ENCODE measurements around the gene TOMM40.
A peak's percentile ranks its signal among the peaks of the same experiment; 100 is the strongest.
"Not testable (repeated sequence)": the region's sequence is repeated elsewhere in the genome, so short reads cannot be mapped to it uniquely, and the experiment has no call there.

Gene TOMM40

GRCh38 chr19:44872661-44873060, 18.4 kb upstream of the TOMM40 start:
- no peak for DNase-seq

DNA sequence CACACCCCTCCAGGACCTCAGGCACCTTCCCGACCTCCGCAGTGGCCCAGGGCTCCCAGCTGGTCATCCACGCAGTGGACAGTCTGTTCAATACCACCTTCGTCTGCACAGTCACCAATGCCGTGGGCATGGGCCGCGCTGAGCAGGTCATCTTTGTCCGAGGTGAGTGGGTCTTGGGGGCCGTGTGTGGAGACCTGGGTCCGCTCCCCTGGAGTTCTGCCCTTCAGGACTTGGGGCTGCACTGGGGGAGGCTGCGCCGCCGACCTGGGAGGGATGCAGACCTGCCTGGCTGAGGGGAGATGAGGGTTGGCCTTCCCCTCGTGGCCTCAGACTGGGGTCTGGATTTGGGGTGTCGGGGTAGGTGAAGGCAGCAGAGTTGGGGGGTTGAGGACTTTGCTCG, 16.7 kb upstream of the TOMM40 start:
- DNase-seq: no peak

GRCh38 chr19:44875666-44876451, 15.2 kb upstream of the TOMM40 start:
- no peak for DNase-seq

GRCh38 chr19:44876930-44877535, 14.0 kb upstream of the TOMM40 start:
- no peak for DNase-seq

DNA sequence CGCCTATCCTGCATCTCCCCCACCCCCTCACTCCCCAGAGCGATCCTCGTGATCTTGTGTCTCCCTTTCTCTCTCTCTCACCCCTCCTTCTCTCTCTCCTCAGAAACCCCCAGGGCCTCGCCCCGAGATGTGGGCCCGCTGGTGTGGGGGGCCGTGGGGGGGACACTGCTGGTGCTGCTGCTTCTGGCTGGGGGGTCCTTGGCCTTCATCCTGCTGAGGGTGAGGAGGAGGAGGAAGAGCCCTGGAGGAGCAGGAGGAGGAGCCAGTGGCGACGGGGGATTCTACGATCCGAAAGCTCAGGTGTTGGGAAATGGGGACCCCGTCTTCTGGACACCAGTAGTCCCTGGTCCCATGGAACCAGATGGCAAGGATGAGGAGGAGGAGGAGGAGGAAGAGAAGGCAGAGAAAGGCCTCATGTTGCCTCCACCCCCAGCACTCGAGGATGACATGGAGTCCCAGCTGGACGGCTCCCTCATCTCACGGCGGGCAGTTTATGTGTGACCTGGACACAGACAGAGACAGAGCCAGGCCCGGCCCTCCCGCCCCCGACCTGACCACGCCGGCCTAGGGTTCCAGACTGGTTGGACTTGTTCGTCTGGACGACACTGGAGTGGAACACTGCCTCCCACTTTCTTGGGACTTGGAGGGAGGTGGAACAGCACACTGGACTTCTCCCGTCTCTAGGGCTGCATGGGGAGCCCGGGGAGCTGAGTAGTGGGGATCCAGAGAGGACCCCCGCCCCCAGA, 12.8 kb upstream of the TOMM40 start:
- DNase-seq: no peak

DNA sequence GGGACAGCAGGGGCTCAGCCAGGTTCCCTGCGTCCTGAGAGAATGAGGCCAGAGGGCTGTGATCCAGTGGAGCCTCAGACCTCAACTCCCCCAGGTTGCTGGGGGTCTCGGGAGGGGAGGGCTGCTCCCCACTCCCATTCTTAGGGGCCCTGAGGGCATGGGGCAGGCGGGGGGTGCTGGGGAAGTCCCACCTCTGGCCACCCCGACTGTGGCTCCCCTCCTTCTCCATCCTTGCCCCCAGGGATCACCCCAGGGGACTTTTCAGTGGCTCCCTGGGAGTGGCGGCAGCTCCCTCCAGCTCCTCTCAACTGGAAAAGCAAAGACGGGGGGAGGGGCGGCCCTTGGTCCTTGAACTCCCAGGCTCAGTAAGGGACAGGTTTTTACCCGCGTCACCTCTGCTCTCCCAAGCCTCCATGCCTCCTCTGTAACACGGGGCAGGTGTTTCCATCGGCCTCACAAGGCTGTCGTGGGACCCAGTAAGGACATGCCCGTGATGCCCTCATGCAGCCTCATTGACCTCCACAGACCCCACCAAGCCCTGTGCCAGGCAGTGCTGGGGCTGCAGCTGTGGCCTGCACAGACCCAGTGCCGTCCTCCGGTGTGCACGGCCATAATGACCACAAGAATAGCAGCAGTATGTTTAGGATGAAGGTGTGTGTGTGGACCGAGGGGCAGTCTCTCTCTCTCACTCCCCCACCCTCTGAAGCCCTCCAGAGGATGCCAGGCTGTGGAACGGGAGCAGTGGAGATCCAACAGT, 11.6 kb upstream of the TOMM40 start:
- no peak for DNase-seq

- DNase-seq: no peak
These were observed 9.0 kb upstream of the TOMM40 start for GRCh38 chr19:44882063-44882462.

DNA sequence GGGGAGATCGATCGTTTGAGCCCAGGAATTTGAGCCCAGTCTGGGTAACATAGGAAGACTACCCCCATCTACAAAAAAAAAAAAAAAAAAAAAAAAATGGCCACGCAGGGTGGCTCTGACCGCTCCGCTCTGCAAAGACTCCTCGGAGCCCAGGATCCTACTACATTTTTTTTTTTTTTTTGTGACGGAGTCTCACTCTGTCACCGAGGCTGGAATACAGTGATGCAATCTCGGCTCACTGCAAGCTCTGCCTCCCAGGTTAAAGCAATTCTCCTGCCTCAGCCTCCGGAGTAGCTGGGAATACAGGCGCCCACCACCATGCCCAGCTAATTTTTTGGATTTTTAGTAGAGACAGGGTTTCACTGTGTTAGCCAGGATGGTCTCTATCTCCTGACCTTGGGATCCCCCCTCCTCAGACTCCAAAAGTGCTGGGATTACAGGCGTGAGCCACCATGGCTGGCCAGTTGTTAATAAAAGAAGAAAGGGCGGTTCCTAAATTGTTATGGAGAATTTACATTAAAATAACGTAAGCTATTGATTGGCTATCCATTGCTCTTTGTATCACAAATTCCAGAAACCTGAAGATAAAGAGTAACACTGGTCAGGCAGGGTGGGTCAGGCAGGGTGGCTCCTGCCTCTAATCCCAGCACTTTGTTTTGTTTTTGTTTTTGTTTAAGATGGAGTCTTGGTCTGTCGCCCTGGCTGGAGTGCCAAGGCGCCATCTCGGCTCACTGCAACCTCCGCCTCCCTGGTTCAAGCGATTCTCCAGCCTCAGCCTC, 8.2 kb upstream of the TOMM40 start:
- DNase-seq: not testable (repeated sequence)

DNA sequence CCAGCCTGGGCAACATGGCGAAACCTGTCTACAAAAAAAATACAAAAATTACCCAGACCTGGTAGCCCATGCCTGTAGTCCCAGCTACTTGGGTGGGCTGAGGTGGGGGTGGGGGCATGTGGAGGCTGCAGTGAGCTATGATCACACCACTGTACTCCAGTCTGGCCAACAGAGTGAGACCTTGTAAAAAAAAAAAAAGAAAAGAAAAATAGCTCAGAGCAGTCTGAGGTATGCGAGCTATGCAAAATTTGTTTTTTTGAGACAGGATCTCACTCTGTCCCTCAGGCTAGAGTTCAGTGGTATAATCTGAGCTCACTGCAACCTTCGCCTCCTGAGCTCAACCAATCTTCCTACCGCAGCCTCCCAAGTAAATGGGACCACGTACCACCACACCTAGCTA, 7.1 kb upstream of the TOMM40 start:
- DNase-seq: no peak

DNA sequence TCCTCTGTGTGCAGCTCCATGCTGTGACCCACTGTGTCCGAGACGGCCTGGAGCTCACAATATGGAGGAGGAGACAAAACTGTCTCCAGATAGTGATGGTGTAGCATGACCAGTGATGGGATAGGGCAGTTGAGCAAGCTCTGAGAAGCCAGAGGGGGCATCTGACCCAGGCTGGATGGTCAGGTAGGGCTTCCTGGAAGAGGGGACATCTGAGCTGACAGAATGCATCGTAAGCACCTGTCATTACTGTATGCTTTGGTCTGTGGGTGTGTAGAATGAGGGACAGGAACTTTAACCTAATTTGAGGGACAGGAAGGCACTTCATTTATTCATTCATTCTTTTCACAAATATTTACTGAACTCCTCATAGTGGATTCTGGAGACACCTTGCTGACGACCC, 6.5 kb upstream of the TOMM40 start:
- no peak for DNase-seq

DNA sequence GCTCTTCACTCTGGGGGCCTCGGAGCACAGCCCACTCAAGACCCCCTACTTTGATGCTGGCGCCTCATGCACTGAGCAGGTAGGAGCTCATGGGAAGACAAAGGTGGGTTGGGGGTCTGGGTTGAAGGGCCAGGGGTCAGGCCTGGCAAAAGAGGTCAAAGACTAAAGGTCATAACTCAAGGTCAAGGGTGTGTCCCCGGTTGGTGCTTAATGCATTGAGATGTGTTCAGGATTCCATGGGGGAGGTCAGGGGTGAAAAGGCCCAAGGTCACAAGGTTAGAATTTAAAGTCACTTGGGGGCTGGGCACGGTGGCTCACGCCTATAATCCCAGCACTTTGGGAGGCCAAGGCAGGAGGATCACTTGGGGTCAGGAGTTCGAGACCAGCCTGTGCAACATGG, 4.9 kb upstream of the TOMM40 start:
- DNase-seq: no peak

- DNase-seq: no peak
These were observed 3.4 kb upstream of the TOMM40 start for GRCh38 chr19:44887648-44888047.

GRCh38 chr19:44888335-44888734, 2.7 kb upstream of the TOMM40 start:
- DNase-seq: not testable (repeated sequence)

DNA sequence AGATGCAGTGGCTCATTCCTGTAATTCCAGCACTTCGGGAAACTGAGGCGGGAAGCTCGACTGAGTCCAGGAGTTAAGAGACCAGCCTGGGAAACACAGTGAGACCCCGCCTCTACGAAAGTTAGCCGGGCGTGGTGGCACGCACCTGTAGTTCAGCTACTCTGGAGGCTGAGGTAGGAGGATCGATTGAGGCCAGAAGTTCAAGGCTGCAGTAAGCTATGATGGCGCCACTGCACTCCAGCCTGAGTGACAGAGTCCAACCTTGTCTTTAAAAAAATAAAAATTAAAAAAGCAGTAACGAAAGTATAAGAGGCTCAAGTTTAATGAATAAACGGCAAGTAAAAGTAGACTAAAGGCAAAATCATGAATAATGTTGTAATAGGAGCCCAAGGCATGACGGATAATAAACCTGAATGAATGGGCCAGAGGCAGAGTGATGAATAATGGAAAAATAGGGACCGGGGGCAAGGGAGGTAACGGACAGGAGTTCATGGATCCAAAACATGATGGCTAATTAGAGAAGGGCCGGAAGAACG, 1.2 kb upstream of the TOMM40 start:
- DNase-seq: no peak

GRCh38 chr19:44890366-44891015, 563 bp upstream of the TOMM40 start:
- peak; percentile 100 for DNase-seq

- no peak for DNase-seq
These were observed 1.9 kb downstream of the TOMM40 start for GRCh38 chr19:44892932-44893331.

DNA sequence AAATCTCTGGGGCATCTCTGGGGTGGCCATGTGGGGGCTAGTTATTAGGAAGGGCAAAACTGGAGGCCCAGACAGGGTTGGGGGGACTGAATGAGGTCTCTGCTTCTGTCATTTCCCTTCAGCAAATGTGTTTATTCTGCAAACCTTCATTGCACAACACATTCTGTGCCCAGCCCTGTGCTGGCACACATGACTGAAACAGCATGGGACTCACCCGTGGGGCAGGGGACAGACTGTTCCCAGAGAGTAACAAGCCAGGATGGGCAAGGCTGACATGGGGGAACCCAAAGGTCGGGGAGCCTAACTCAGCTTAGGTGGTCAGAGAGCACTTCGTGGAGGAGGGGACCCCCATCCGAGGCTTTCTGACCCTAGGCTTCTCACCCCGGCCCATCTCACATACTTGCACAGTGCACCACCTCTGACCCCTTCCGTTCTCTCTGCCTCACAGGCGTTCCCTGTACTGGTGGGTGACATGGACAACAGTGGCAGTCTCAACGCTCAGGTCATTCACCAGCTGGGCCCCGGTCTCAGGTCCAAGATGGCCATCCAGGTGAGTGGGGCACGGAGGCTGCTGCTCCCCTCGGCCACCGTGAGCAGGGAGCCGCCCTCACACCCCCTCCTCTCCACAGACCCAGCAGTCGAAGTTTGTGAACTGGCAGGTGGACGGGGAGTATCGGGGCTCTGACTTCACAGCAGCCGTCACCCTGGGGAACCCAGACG, 2.4 kb downstream of the TOMM40 start:
- no peak for DNase-seq

GRCh38 chr19:44894052-44894400, 3.0 kb downstream of the TOMM40 start:
- DNase-seq: no peak

- DNase-seq: no peak
These were observed 3.9 kb downstream of the TOMM40 start for GRCh38 chr19:44894946-44895345.

GRCh38 chr19:44897835-44898234, 6.8 kb downstream of the TOMM40 start:
- no peak for DNase-seq
